Body of pancreas (tissue), 4 donors: ENCODE data around the gene ARFRP1. TPM values are rescaled to one million over a fixed set of nuclear protein-coding genes. Genes with fewer than 3 reads are reported as not detected.
A peak's percentile ranks its signal among the peaks of the same experiment; 100 is the strongest.

Experiments
- ATAC-seq: fragments of 150-250 bp; one replicate; pipeline ENCODE4 v1.9.1; 2016
- DNase-seq, 4 donors: peaks; one replicate each; pipeline ENCODE4 v3.0.0-alpha.2; 2019
- H3K27ac ChIP-seq, 4 donors: fragments of 200-600 bp; sonication (generic); 1 replicate in 3 of 4; 2 replicates in 1 of 4; pipeline versions ENCODE4 v1.5.1 to v1.6.1; 2016 to 2019; ENCODE audit warnings: mild to moderate bottlenecking in 1 of 4, mixed read lengths in 1 of 4, moderate library complexity in 1 of 4
- H3K27me3 ChIP-seq, 2 donors: fragments of 200-600 bp; sonication (generic); one replicate each; pipeline ENCODE4 v1.6.0; 2016; ENCODE audit warnings: mild to moderate bottlenecking in 1 of 2
- H3K36me3 ChIP-seq, 2 donors: fragments of 200-600 bp; sonication (generic); replicated peaks in 1 of 2; 2 replicates each; pipeline ENCODE4 v1.5.1; 2016; ENCODE audit warnings: low read depth in 2 of 2; ENCODE audit not compliant: insufficient read depth in 1 of 2
- H3K4me1 ChIP-seq: fragments of 200-600 bp; sonication (generic); one replicate; pipeline ENCODE4 v1.6.0; 2016
- H3K4me3 ChIP-seq, 2 donors: fragments of 200-600 bp; sonication (generic); 1 replicate in 1 of 2; 2 replicates in 1 of 2; pipeline ENCODE4 v1.5.1; 2016 to 2019
- H3K9me3 ChIP-seq, 3 donors: fragments of 200-600 bp; sonication (generic); 1 replicate in 2 of 3; 2 replicates in 1 of 3; pipeline ENCODE4 v1.5.1; 2016
- CTCF ChIP-seq, 7 experiments: fragments of 450-650 bp in 4 of 7; fragments of 200-600 bp in 3 of 7; sonication (generic) in 3 of 7; IDR thresholded peaks; one replicate each; pipeline ENCODE4 v1.5.1; 2016 to 2019; ENCODE audit warnings: antibody characterized with exemption in 7 of 7
- POLR2A ChIP-seq, 3 donors: fragments of 450-650 bp; IDR thresholded peaks; one replicate each; pipeline ENCODE4 v1.6.1; 2016; ENCODE audit warnings: antibody characterized with exemption in 3 of 3, mild to moderate bottlenecking in 2 of 3
- WGBS, 2 donors: methylation state at CpG; one replicate each; pipeline ENCODE4 v1.1.5; 2017; 5-methylcytosine and 5-hydroxymethylcytosine counted together
- intact Hi-C: fragments of 100-400 bp; cut with DNase I; formaldehyde crosslinking; loops from one replicate; pipeline ENCODE4 v1.15.1; 2023
- total RNA-seq, 2 donors: library from RNA; depleted of rRNA; stranded (reverse); fragments of >200 nt; gene quantifications; one replicate each; pipeline ENCODE4 v1.1.0, GENCODE V29; 2016

ARFRP1 gene
- total RNA-seq, 2 donors from 2014 or later, result 22.6 to 23.4 TPM

GRCh38 chr20:63699466-63700198, 8.1 kb downstream of the ARFRP1 start:
- WGBS, 2 donors, result 74 to 81% methylated on average over 7 to 23 of the region's 24 CpGs
- DNase-seq (peak in 1 of 4 donors; percentile 12), ATAC-seq (no peak)
- Histone ChIP-seq H3K9me3 (no peaks in the 10 kb centered on the region), H3K27ac (peak overlapping the region in 2 of 4 donors; percentile 54 to 57), H3K4me1 (peaks cover 37% of the 10 kb centered on the region), H3K27me3 (no peaks in the 10 kb centered on the region), H3K36me3 (no peaks in the 10 kb centered on the region), H3K4me3 (no peak overlapping the region)
- TF ChIP-seq CTCF (IDR thresholded peaks at IDR 0.05) (no peak), POLR2A (IDR thresholded peaks at IDR 0.05) (no peak)
- intact Hi-C loops, result loop anchor here (5.0 kb wide), 1 partner anchor 38 kb away; the partner anchor contains the start of genes LIME1 and SLC2A4RG

GRCh38 chr20:63698739-63699465, 8.9 kb downstream of the ARFRP1 start:
- 67 to 73% methylated on average over 4 to 19 of the region's 19 CpGs for WGBS, 2 donors

GRCh38 chr20:63697868-63698545, 9.8 kb downstream of the ARFRP1 start:
- Histone ChIP-seq H3K9me3 (no peaks in the 10 kb centered on the region), H3K36me3 (no peaks in the 10 kb centered on the region), H3K4me3 (no peak overlapping the region), H3K27ac (no peak overlapping the region), H3K4me1 (peaks cover 37% of the 10 kb centered on the region), H3K27me3 (no peaks in the 10 kb centered on the region)
- WGBS, 2 donors, result 81 to 89% methylated on average over 35 to 40 of the region's 40 CpGs
- ATAC-seq, result no peak
- TF ChIP-seq CTCF (IDR thresholded peaks at IDR 0.05), result no peak
- DNase-seq, result peak in 2 of 4 donors; percentile 5 to 11
- intact Hi-C loops, result no loop called here

More at GRCh38 chr20:63698739-63699465, 8.9 kb downstream of the ARFRP1 start:
- H3K36me3 ChIP-seq, result no peaks in the 10 kb centered on the region
- peaks cover 37% of the 10 kb centered on the region for H3K4me1 ChIP-seq
- peak; percentile 7 to 59 (median 36) for DNase-seq
- peak; percentile 41 for ATAC-seq
- no peak for TF ChIP-seq POLR2A (IDR thresholded peaks at IDR 0.05)
- no peak for TF ChIP-seq CTCF (IDR thresholded peaks at IDR 0.05)
- intact Hi-C loops, result no loop called here
- H3K9me3 ChIP-seq, result no peaks in the 10 kb centered on the region
- peak overlapping the region in 2 of 4 donors; percentile 54 to 57 for H3K27ac ChIP-seq
- H3K4me3 ChIP-seq, result no peak overlapping the region
- no peaks in the 10 kb centered on the region for H3K27me3 ChIP-seq

GRCh38 chr20:63697357-63697867, 10.4 kb downstream of the ARFRP1 start:
- H3K4me1 ChIP-seq, result peaks cover 37% of the 10 kb centered on the region
- H3K27me3 ChIP-seq, result no peaks in the 10 kb centered on the region
- peak in 2 of 4 donors; percentile 9 to 20 for DNase-seq
- H3K4me3 ChIP-seq, result no peak overlapping the region
- ATAC-seq, result no peak
- no peak overlapping the region for H3K27ac ChIP-seq
- TF ChIP-seq CTCF (IDR thresholded peaks at IDR 0.05), result no peak
- TF ChIP-seq POLR2A (IDR thresholded peaks at IDR 0.05), result no peak
- no peaks in the 10 kb centered on the region for H3K9me3 ChIP-seq
- 57 to 65% methylated on average over 3 to 5 of the region's 7 CpGs for WGBS, 2 donors
- H3K36me3 ChIP-seq, result no peaks in the 10 kb centered on the region
- intact Hi-C loops, result no loop called here
